CD4-positive, alpha-beta T cell treated with Interleukin-12 subunit alpha and Interleukin-12 subunit beta, for 1 hour (primary cell): ENCODE measurements around the gene EBPL.
A peak's percentile ranks its signal among the peaks of the same experiment; 100 is the strongest.
"Not testable (repeated sequence)": the region's sequence is repeated elsewhere in the genome, so short reads cannot be mapped to it uniquely, and the experiment has no call there.

Experiments used
- DNase-seq: peaks from one replicate; pipeline ENCODE4 v3.0.0-alpha.2; 2020

EBPL gene

DNA sequence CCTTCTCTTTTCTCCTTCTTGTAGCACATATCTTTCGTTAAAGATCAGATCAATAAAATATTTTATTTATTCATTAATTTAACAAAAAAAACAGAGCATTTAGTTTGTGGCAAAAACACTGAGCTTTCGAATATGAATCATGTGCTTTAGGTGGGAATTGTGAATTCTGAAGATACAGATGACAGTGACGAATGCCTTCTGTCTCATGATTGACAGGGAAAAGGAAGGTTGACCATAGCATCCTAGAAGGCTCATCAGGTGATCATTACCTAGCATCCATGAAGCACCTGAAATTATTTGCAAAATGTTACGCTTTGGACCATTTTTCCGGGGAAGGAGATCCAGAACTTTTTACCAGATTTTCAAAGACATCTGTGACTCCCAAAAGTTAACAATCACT, 59.1 kb downstream of the EBPL start:
- DNase-seq, result no peak

DNA sequence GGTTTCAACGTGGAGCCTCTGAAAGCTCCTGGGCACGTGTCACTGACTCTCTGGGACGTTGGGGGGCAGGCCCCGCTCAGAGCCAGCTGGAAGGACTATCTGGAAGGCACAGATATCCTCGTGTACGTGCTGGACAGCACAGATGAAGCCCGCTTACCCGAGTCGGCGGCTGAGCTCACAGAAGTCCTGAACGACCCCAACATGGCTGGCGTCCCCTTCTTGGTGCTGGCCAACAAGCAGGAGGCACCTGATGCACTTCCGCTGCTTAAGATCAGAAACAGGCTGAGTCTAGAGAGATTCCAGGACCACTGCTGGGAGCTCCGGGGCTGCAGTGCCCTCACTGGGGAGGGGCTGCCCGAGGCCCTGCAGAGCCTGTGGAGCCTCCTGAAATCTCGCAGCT, 60.7 kb downstream of the EBPL start:
- DNase-seq, result no peak

DNA sequence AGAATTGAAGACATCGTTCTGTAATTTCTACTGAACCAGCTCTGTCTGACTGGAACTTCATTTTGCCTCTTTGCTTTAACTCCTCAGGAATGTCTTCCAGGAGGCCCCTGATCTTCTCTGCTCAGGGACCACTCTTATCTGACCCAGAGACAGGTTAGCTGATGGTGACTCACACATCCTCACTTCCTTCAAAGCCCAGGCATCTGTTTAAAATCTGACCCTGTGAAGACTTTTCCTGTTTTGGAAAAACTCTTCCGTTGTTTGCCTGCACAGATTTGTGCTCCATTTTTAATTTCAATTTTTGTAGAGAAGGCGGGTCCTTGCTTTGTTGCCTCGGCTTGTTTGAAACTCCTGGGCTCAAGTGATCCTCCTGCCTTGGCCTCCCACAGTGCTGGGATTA, 61.3 kb downstream of the EBPL start:
- DNase-seq, result no peak

DNA sequence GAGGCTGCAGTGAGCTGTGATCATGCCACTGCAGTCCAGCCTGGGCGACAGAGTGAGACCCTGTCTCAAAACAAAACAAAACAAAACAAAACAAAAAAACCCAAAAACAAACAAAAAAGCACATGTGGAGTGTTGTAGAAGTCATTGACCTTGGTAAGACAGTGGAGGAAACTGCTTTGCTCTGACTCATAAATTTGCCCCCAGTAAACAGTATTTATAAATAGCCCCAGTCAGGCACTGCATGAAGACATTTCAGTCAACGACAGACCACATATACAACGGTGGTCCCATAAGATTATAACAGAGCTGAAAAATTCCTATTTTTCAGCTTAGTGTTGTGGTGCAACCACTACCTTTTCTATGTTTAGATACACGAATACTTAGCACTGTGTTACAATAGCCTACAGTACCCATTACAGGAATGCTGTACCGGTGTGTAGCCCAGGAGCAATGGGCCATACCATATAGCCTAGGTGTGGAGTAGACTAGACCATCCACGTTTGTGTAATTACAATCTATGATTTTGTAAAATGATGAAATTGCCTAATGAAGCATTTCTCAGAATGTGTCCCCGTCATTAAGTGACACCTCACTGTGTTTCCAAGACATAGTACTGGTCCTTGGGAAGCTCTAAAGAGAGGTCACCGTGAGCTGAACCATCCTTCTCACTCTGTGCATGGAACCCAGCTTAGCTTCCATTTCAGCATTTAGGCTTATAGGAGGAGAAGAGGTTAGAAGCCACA, 61.9 kb downstream of the EBPL start:
- DNase-seq, result no peak

DNA sequence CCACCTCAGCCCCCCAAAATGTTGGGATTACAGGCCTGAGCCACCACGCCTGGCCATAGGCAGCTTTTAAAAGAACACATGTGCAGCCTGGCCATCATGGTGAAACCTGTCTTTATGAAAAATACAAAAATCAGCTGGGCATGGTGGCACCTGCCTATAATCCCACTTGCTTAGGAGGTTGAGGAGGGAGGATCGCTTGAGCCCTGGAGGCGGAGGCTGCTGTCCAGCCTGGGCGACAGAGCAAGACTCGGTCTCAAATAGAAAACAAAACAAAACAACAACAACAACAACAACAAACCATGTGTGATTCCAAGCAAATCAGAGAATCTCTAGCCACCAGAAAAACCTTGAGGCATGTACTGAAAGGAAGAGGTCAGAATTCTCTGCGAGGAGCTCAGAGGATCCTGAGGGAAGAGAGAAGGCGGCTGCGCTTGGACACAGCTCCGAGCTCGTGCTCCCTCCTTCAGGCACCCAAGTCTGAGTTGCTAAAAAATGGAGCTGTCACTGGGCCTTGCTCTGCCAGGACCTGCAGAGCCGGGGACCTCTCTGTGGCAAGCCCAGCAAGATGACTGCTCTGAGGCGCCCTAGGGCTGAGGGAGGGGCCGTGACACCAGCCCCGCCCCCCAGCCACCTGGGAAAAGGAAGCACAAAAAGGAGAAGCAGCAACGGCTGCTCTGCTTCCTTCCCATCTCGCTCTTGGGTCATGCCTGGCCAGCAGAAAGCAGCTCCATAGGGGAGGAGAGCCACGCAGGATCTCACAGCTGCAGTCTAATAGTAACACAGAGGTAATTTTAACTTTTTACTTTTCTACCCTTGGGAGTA, 63.2 kb downstream of the EBPL start, which contains the start of gene ARL11:
TSS of gene ARL11 (plus strand) at position 677 of the 822 bp plus-strand sequence. CDS start 1,941 bp downstream, outside the sequence.
- peak; percentile 37 for DNase-seq

DNA sequence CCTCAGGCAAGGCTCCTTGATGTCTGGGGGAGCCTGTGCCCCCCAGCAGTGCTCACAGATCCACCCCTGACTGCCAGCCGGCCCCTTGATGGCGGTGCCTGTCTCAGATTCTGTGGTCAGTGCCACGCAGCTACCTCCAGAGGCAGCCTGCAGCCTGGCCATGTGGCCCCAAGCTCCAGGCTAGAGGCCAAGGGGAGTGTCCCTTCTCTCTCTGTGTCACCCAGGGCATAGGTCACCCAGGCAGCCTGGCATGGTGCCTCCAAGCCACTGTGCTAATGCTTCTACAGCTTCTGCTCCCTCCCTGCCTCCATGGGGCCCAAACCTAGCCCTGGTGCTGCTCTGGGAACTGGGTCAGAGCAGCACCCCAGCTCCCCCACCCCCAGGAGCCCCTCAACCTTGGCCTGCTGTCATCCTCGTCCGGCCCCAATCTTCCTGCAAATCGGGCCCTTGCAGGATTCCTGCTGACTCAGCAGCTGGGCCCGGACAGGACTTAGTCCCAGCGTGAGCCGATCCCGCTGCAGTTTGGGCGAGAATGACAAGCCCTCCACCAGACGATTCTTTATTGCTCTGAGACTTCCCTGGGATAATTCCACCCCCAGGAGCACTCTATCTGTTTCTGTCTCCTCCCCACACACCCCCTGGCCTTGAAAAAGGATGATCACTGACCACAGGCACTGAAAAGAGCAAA, 65.8 kb downstream of the EBPL start:
- DNase-seq, result no peak

DNA sequence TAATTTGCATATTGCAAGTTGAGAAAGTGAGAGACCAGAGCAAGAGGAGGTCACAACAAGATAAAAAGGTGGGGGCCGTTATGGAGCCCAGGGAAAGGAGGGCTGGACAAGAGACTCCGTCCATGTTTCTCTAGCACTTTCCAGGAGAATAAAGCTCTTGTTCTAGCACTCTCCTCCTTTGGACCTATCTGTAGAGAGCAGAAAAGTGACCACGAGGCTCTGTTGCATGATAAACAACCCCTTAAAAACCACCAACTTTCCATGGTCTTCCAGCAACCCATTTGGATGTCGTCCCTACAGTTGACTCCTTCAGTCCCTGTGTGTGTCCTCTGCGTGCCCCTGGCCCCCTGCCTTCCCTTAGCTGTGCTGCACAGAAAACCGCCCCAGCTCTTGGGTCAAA, 67.1 kb downstream of the EBPL start:
- no peak for DNase-seq

DNA sequence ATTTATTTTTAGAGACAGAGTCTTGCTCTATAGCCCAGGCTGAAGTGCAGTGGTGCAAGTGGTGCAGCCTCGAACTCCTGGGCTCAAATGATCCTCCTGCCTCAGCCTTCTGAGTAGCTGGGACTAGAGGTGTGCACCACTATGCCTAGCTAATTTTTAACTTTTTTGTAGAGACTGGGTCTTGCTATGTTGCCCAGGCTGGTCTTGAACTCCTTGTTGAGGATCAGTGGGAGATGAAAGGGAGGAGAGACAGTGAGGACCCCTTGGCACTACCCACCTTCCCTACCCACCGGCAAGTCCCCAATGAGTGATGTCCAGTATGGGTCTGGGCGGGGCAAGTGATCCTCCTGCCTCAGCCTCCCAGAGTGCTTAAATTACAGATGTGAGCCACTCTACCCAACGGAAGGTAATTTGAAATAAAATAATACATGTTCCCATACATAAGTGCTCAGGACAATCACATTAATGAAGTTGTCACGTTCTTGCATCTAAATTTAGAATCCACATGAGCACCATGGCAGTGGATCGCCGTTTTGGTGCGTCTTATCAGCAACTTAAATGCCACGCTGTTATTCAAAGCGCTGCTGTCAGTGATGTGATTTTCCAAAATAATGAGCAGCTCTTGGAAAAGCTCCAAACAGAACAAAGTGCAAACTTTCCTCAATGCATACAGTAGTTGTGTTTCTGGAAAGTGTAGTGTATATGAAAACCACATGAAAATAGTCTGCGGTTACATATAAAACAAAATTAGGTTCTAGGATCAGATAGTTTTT, 68.9 kb downstream of the EBPL start:
- no peak for DNase-seq

DNA sequence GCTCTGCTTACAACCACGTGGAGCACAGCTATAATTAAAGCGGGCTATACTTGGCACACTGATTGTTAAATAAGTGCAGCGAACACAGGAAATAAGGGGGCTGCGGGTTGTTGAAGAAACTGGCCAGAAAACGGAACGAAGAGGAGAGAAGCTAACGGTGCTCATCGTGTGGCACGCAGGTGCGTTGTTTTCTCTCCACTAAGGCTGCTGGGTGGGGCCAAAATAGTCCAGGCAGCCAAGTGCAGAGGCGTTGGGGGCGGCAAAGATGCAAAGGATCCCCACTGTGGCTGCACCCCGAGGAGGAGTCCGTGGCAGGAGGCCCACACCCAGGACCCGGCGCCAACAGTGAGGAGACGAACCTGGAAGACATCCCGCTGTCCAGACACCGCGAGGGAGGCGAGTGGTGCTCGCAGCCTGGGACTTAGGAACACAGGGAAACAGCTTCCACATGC, 71.1 kb downstream of the EBPL start:
- DNase-seq, result no peak

DNA sequence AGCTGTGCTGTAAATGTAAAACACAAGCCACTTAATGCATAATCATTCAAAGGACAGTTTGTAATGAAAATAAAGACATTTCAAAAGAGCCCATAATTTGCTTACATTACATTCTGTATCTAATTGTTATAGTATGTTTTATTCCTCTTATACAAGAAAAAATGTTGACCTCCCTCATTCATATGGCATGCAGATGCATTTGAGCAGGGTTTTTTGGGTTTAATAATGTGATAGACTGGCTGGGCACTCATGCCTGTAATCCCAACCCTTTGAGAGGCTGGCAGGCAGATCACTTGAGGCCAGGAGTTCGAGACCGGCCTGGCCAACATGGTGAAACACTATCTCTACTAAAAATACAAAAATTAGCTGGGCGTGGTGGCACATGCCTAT, 74.6 kb downstream of the EBPL start:
- DNase-seq, result no peak

DNA sequence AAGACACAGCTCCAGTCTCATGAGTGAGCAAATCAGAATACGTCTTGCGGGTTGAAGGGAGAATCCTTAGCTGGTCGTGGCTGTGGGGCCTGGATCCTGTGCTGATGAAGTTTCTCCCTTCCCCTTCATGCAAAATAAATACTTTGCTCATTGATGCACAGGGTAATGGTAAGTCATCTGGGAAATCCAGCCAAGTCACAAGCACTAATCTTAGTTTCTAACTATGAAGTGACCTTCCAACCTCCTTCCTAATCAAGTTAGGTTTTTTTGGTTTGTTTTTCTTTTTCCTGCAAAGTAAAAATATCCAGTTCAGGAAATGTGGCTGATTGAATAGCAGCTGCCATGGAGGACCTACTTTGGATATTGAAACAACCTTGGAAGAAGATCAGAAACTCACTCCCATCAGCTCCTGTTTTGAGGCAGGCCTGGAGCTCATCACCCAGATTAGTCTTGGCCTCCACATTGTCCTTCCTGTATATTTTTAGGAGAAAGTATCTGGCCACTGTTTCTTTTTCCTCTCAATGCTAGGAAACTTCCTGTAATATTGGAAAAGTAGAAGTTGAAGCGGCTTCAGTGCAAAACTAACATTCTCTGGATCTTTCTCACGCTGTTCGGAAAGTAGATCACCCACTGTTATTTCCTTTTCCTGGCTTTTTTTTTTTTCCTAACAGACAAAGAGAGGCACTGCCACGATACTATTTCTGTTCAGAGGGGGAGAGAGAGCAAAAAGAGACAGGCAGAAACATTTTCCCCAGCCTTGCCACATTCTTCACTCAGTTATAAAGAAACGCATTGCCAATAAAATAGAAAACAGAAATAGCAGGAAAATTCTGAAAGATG, 75.2 kb downstream of the EBPL start:
- DNase-seq, result no peak

DNA sequence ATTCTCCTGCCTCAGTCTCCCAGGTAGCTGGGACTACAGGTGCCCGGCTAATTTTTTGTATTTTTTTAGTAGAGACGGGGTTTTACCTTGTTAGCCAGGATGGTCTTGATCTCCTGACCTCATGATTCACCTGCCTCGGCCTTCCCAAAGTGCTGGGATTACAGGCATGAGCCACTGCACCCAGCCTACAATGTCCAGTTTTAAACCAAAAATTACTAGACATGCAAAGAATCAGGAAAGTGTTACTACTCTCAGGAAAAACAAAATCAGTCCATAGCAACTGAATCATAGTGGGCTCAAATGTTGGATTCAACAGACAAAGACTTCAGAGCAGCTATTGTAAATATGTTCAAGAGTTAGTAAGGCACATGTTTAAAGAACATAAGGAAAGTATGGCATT, 79.2 kb downstream of the EBPL start:
- DNase-seq, result not testable (repeated sequence)
